HEK293T (cell line): ENCODE results near the gene KCNK5.

Source experiments
- ARNT ChIP-seq: fragments of 450-650 bp; IDR thresholded peaks from 2 replicates; pipeline ENCODE4 v1.6.1; 2017; ENCODE audit warnings: mild to moderate bottlenecking
- ELF4 ChIP-seq: fragments of 450-650 bp; IDR thresholded peaks from 2 replicates; pipeline ENCODE4 v1.6.1; 2017; ENCODE audit warnings: antibody characterized with exemption
- L3MBTL2 ChIP-seq: fragments of 450-650 bp; conservative IDR thresholded peaks from 2 replicates; pipeline ENCODE4 v1.6.1; 2016; ENCODE audit warnings: mild to moderate bottlenecking

DNA sequence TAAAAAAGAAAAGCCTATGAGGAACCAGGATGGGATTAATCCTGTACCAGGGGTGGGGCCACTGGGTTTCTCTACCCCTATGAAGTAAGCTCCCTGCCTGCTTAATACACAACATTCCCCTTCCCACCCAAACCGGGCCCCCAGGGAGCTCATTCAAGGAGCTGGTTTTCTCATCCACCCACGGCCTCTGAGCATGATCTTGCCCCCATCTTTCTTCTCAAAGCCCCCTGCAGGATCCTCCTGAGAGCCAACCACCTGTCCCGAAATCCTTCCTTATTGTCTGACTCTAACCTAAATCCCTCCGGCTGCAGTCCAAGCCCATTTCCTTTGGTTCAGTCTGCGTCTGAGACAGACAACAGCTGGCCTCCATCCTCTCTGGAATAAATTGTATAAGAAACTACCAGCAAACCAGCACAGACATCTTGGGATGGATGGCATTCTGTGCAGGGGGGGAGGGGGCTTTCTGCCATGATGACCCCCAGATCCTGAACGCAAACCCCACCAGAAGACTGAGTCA lies 21.0 kb downstream of the KCNK5 start:
- TF ChIP-seq L3MBTL2 (no peak), ELF4 (no peak), ARNT (no peak)
